NT2/D1 (cell line): Measurements from ENCODE around the gene MTHFD2L.

Source experiments
- YY1 ChIP-seq: IDR thresholded peaks from 2 replicates; pipeline ENCODE4 v1.6.1; 2011; ENCODE audit not compliant: insufficient read length, insufficient read depth
- ZNF274 ChIP-seq: IDR thresholded peaks from 2 replicates; pipeline ENCODE4 v1.6.1; 2011; ENCODE audit warnings: mild to moderate bottlenecking, low read depth, low read length

GRCh38 chr4:74161666-74162450, 3.9 kb downstream of the MTHFD2L start:
- TF ChIP-seq YY1 (no peak), ZNF274 (no peak)
